T-cell (primary cell): ENCODE results near the gene ATP10A. TPM values are rescaled to one million over a fixed set of nuclear protein-coding genes. Genes with fewer than 3 reads are reported as not detected.

Experiments
- ATAC-seq, 4 experiments: fragments of 200-7000 bp in 3 of 4; fragments of 150-1000 bp in 1 of 4; cut with Tn5 transposase; replicated peaks in 1 of 4; 1 replicate in 3 of 4; 2 replicates in 1 of 4; pipeline ENCODE4 v1.10.0; 2021; ENCODE audit warnings: moderate library complexity in 3 of 4, mild to moderate bottlenecking in 2 of 4, moderate number of reproducible peaks in 1 of 4
- CTCF ChIA-PET, 2 donors: fragments of 300-600 bp; sonication (Branson Sonifier 250); formaldehyde crosslinking; loops; one replicate each; lab custom pipeline; 2022; ENCODE audit warnings: antibody characterized with exemption in 2 of 2; lab: Charles Lee
- POLR2A ChIA-PET, 2 donors: fragments of 300-600 bp; sonication (Branson Sonifier 250); formaldehyde crosslinking; loops; one replicate each; lab custom pipeline; 2022; ENCODE audit warnings: antibody characterized with exemption in 2 of 2; lab: Charles Lee
- DNase-seq, 35 experiments: peaks; one replicate each; pipeline versions ENCODE4 v3.0.0 to v3.0.0-alpha.2; 2013 to 2023
- H3K27ac ChIP-seq: one replicate; pipeline ENCODE4 v1.5.1; 2013; ENCODE audit warnings: low read length
- H3K27me3 ChIP-seq, 2 experiments: replicated peaks in 1 of 2; 1 replicate in 1 of 2; 2 replicates in 1 of 2; pipeline versions ENCODE4 v1.6.1 to v1.7.0; 2013; ENCODE audit warnings: low read length in 1 of 2, mixed read lengths in 1 of 2; ENCODE audit not compliant: control insufficient read depth in 2 of 2, insufficient read depth in 2 of 2; ENCODE audit errors: extremely low read depth in 1 of 2
- H3K36me3 ChIP-seq, 2 donors: 1 replicate in 1 of 2; 2 replicates in 1 of 2; pipeline versions ENCODE4 v1.6.1 to v1.7.0; 2013; ENCODE audit warnings: low read length in 1 of 2; ENCODE audit not compliant: control insufficient read depth in 2 of 2, insufficient read depth in 1 of 2; ENCODE audit errors: extremely low read depth in 1 of 2
- H3K4me1 ChIP-seq, 2 experiments: 1 replicate in 1 of 2; 2 replicates in 1 of 2; pipeline versions ENCODE4 v1.6.1 to v1.7.0; 2013; ENCODE audit warnings: low read length in 2 of 2, mixed read lengths in 1 of 2; ENCODE audit not compliant: insufficient read depth in 2 of 2, control insufficient read depth in 1 of 2; ENCODE audit errors: extremely low read depth in 1 of 2
- H3K4me3 ChIP-seq, 2 donors: 1 replicate in 1 of 2; 2 replicates in 1 of 2; pipeline versions ENCODE4 v1.5.1 to v1.7.0; 2013; ENCODE audit warnings: mild to moderate bottlenecking in 2 of 2, low read length in 1 of 2, moderate library complexity in 1 of 2; ENCODE audit not compliant: control insufficient read depth in 1 of 2; ENCODE audit errors: extremely low read depth in 1 of 2
- H3K9me3 ChIP-seq: 2 replicates; pipeline ENCODE4 v1.7.0; 2013
- H3K27ac Mint-ChIP-seq, 2 donors: one replicate each; pipeline ENCODE4 v1.8.0; 2020 to 2021; ENCODE audit warnings: mild to moderate bottlenecking in 2 of 2, mixed read lengths in 2 of 2
- H3K27me3 Mint-ChIP-seq, 2 donors: one replicate each; pipeline ENCODE4 v1.8.0; 2021 to 2022; ENCODE audit warnings: mixed read lengths in 2 of 2
- H3K36me3 Mint-ChIP-seq: one replicate; pipeline ENCODE4 v1.8.0; 2021; ENCODE audit warnings: mixed read lengths
- H3K4me1 Mint-ChIP-seq, 3 donors: one replicate each; pipeline ENCODE4 v1.8.0; 2020 to 2022; ENCODE audit warnings: mixed read lengths in 3 of 3, mild to moderate bottlenecking in 1 of 3
- H3K4me3 Mint-ChIP-seq, 3 donors: one replicate each; pipeline ENCODE4 v1.8.0; 2020 to 2022; ENCODE audit warnings: mild to moderate bottlenecking in 3 of 3, mixed read lengths in 3 of 3, moderate library complexity in 3 of 3
- H3K9me3 Mint-ChIP-seq, 3 donors: one replicate each; pipeline ENCODE4 v1.8.0; 2020 to 2022; ENCODE audit warnings: mixed read lengths in 3 of 3
- WGBS: methylation state at CpG from one replicate; pipeline ENCODE4 v1.1.5; 2013; ENCODE audit warnings: missing lambda C conversion rate; ENCODE audit not compliant: insufficient coverage; 5-methylcytosine and 5-hydroxymethylcytosine counted together
- total RNA-seq, 35 experiments: library from RNA in 6 of 35; stranded (reverse) in 6 of 35; fragments of 120-200 nt in 1 of 35; gene quantifications; one replicate each; pipeline versions ENCODE4 v1.2.1 to v1.2.4 and lab custom pipeline; 2013 to 2026

The ATP10A gene
- total RNA-seq, 5 donors from 2014 or later (not counting 1 experiment from before 2014, with no cell fraction given) = 37.3 to 65.5 (median 53.4) TPM

DNA sequence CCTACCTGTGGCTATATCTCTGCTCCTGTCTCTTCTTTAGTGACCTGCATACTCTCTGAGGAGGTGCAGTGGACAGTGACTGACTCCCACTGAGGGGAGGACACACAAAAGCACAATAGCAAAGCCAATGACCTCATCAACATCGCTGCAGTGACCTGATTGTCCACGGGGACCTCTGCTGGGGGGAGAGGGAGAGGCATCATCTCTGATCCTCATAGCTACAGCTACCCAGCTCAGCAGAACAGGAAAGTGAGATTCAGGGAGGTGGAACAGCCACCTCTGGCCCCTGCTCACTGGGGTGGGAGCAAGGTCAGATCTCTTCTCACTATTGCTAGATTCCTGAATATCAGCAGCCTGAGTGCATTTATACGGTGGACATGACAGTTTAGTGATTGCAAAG, 179.2 kb downstream of the ATP10A start:
- ChIA-PET POLR2A (no interaction called here), CTCF (no interaction called here)
- 92% methylated on average over 1 of the region's 3 CpGs for WGBS
- H3K4me3 ChIP-seq = no peak overlapping the region
- H3K27me3 ChIP-seq = no peaks in the 10 kb centered on the region
- Mint-ChIP-seq H3K27me3 (no peaks in the 10 kb centered on the region), H3K4me3 (no peak overlapping the region), H3K36me3 (peaks cover 62% of the 10 kb centered on the region), H3K9me3 (no peaks in the 10 kb centered on the region), H3K27ac (no peak overlapping the region), H3K4me1 (no peaks in the 10 kb centered on the region)
- ATAC-seq (no peak), DNase-seq (no peak)
- H3K27ac ChIP-seq = no peak overlapping the region
- H3K9me3 ChIP-seq = no peaks in the 10 kb centered on the region
- no peaks in the 10 kb centered on the region for H3K4me1 ChIP-seq
- H3K36me3 ChIP-seq = peaks cover 22 to 46% of the 10 kb centered on the region in 2 donors

- no peak for DNase-seq
- peaks cover 22 to 51% of the 10 kb centered on the region in 2 donors for H3K36me3 ChIP-seq
- Mint-ChIP-seq H3K4me3 (no peak overlapping the region), H3K9me3 (no peaks in the 10 kb centered on the region), H3K36me3 (peaks cover 67% of the 10 kb centered on the region), H3K27ac (no peak overlapping the region), H3K27me3 (no peaks in the 10 kb centered on the region), H3K4me1 (no peaks in the 10 kb centered on the region)
- H3K4me3 ChIP-seq = no peak overlapping the region
- CTCF ChIA-PET = no interaction called here
- WGBS = 92% methylated on average over 3 of the region's 6 CpGs
- no peaks in the 10 kb centered on the region for H3K4me1 ChIP-seq
- ATAC-seq = no peak
- H3K27ac ChIP-seq = no peak overlapping the region
- no peaks in the 10 kb centered on the region for H3K27me3 ChIP-seq
- H3K9me3 ChIP-seq = no peaks in the 10 kb centered on the region
- POLR2A ChIA-PET = no interaction called here
Observed at GRCh38 chr15:25683415-25683814, 179.7 kb downstream of the ATP10A start.

- DNase-seq = no peak
- POLR2A ChIA-PET = no interaction called here
Observed at GRCh38 chr15:25682340-25682739, 180.8 kb downstream of the ATP10A start.

GRCh38 chr15:25680686-25681025, 182.5 kb downstream of the ATP10A start:
- H3K27ac Mint-ChIP-seq = no peak overlapping the region
- WGBS = 90% methylated on average over 9 of the region's 9 CpGs
- no peaks in the 10 kb centered on the region for H3K9me3 Mint-ChIP-seq
- H3K36me3 Mint-ChIP-seq = peaks cover 66% of the 10 kb centered on the region
- ATAC-seq (no peak), DNase-seq (no peak)
- Histone ChIP-seq H3K36me3 (peaks cover 19 to 47% of the 10 kb centered on the region in 2 donors), H3K27me3 (no peaks in the 10 kb centered on the region), H3K4me3 (no peak overlapping the region), H3K4me1 (no peaks in the 10 kb centered on the region), H3K9me3 (no peaks in the 10 kb centered on the region), H3K27ac (no peak overlapping the region)
- no peaks in the 10 kb centered on the region for H3K4me1 Mint-ChIP-seq
- CTCF ChIA-PET = no interaction called here
- POLR2A ChIA-PET = no interaction called here
- no peak overlapping the region for H3K4me3 Mint-ChIP-seq
- no peaks in the 10 kb centered on the region for H3K27me3 Mint-ChIP-seq

More at GRCh38 chr15:25682340-25682739, 180.8 kb downstream of the ATP10A start:
- Mint-ChIP-seq H3K36me3 (peaks cover 65% of the 10 kb centered on the region), H3K27ac (no peak overlapping the region), H3K4me3 (no peak overlapping the region), H3K9me3 (no peaks in the 10 kb centered on the region), H3K4me1 (no peaks in the 10 kb centered on the region), H3K27me3 (no peaks in the 10 kb centered on the region)
- CTCF ChIA-PET = interaction anchor here in 1 of 2 donors (0.6 kb wide), 1 partner anchor 345 kb away, joined by 3 read pairs; no protein-coding TSS in a partner anchor
- no peaks in the 10 kb centered on the region for H3K9me3 ChIP-seq
- H3K4me3 ChIP-seq = no peak overlapping the region
- no peak overlapping the region for H3K27ac ChIP-seq
- no peak for ATAC-seq
- WGBS = 97% methylated on average over 7 of the region's 7 CpGs
- H3K4me1 ChIP-seq = no peaks in the 10 kb centered on the region
- peaks cover 22 to 52% of the 10 kb centered on the region in 2 donors for H3K36me3 ChIP-seq
- no peaks in the 10 kb centered on the region for H3K27me3 ChIP-seq

DNA sequence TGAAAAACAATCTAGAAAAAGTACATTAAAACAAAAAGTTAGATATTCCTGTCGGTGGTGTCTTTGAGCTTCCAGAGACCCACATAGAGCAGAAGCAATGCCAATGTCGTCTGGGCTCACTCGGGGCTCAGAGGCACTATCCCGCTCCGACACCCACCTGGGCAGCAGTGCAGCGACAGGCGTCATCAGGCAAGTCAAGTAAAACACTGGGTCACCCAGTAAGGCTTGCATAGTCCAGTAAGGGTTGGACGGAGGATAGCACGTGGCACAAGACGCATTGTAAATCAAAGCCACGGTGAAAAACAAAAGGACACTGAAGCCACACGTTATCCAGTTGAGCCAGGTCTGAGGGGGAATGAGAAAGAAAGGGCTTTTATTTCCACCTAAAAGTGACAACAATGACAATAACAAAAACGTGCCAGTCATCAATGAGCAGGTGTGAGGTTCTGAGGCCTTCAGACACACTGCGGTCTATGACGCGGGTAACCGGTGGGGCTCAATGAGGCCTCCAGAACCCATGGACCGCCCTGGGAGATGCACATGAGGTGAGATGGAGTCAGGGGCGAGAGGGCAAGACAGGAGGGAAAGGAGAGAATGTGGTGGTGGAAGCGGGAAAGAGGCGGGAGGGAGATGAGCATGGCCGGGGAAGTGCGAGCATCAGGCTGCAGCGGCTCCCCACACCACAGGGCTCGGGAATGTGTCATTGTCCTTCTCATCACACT, 183.0 kb downstream of the ATP10A start:
- DNase-seq (no peak), ATAC-seq (no peak)
- ChIA-PET POLR2A (no interaction called here), CTCF (no interaction called here)
- Histone ChIP-seq H3K27ac (no peak overlapping the region), H3K27me3 (no peaks in the 10 kb centered on the region), H3K4me3 (no peak overlapping the region), H3K36me3 (peaks cover 19 to 44% of the 10 kb centered on the region in 2 donors), H3K4me1 (no peaks in the 10 kb centered on the region), H3K9me3 (no peaks in the 10 kb centered on the region)
- Mint-ChIP-seq H3K27me3 (no peaks in the 10 kb centered on the region), H3K36me3 (peaks cover 63% of the 10 kb centered on the region), H3K4me1 (no peaks in the 10 kb centered on the region), H3K9me3 (no peaks in the 10 kb centered on the region), H3K27ac (no peak overlapping the region), H3K4me3 (no peak overlapping the region)
- WGBS = 91% methylated on average over 20 of the region's 25 CpGs

GRCh38 chr15:25679492-25679891, 183.6 kb downstream of the ATP10A start:
- Histone ChIP-seq H3K4me3 (no peak overlapping the region), H3K27ac (no peak overlapping the region), H3K27me3 (no peaks in the 10 kb centered on the region), H3K36me3 (peaks cover 19 to 40% of the 10 kb centered on the region in 2 donors), H3K9me3 (no peaks in the 10 kb centered on the region), H3K4me1 (no peaks in the 10 kb centered on the region)
- POLR2A ChIA-PET = no interaction called here
- Mint-ChIP-seq H3K4me1 (no peaks in the 10 kb centered on the region), H3K36me3 (peaks cover 57% of the 10 kb centered on the region), H3K27ac (no peak overlapping the region), H3K9me3 (no peaks in the 10 kb centered on the region), H3K4me3 (no peak overlapping the region), H3K27me3 (no peaks in the 10 kb centered on the region)
- CTCF ChIA-PET = no interaction called here
- 94% methylated on average over 11 of the region's 11 CpGs for WGBS
- no peak for ATAC-seq
- no peak for DNase-seq
